Measurements from ENCODE around the gene MXRA8. TPM values are rescaled to one million over a fixed set of nuclear protein-coding genes. Genes with fewer than 3 reads are reported as not detected.

MXRA8 gene
- total RNA-seq, 1 experiment from 2014 or later, result 25.3 TPM

GRCh38 chr1:1348420-1349255 is 9.7 kb downstream of the MXRA8 start:
- Histone ChIP-seq H3K27me3 (ENCODE audit: low read length) (no peaks in the 10 kb centered on the region), H4K20me1 (ENCODE audit: low read length) (no peaks in the 10 kb centered on the region), H3F3A (ENCODE audit: low read length, unreplicated experiment) (peaks cover 3% of the 10 kb centered on the region), H3K79me2 (ENCODE audit: low read length) (peaks cover 67% of the 10 kb centered on the region), H3K9ac (ENCODE audit: low read length) (peak overlapping the region; percentile 93), H3K27ac (ENCODE audit: low read length) (peak overlapping the region; percentile 97), H3K4me3 (ENCODE audit: low read length) (peak overlapping the region; percentile 91), H2AFZ (ENCODE audit: low read length) (no peak overlapping the region), H3K4me1 (ENCODE audit: insufficient read depth, low read length) (peaks cover 54% of the 10 kb centered on the region), H3K9me3 (ENCODE audit: low read length) (no peaks in the 10 kb centered on the region), H3K36me3 (ENCODE audit: low read depth, low read length) (no peaks in the 10 kb centered on the region), H3K9me2 (replicated peaks; ENCODE audit: low read length) (no peaks in the 10 kb centered on the region), H3K4me2 (ENCODE audit: low read length) (peak overlapping the region; percentile 98)
- TF ChIP-seq EZH2 (IDR thresholded peaks at IDR 0.05; ENCODE audit: low read length, unreplicated experiment), result no peak
- TF ChIP-seq EZH2phosphoT487 (IDR thresholded peaks at IDR 0.05; ENCODE audit: borderline replicate concordance, low read length), result no peak
- no peak for TF ChIP-seq CTCF (conservative IDR thresholded peaks at IDR 0.05; ENCODE audit: low read depth, low read length)
- intact Hi-C loops (cut with micrococcal nuclease), result loop anchor here (2.0 kb wide), 1 partner anchor 40 kb away; the partner anchor contains the start of gene PUSL1
- CTCF ChIA-PET, result interaction anchor here (0.5 to 1.2 kb wide), 3 partner anchors 53 to 1062 kb away, joined by 3 to 4 read pairs (median 3); no protein-coding TSS in a partner anchor
- DNase-seq, result no peak
- no TSS peak for BruUV-seq (replicated peaks)
- POLR2A ChIA-PET (ENCODE audit: unreplicated experiment), result interaction anchor here (1.4 kb wide), 1 partner anchor 26 kb away, joined by 4 read pairs; the partner anchor contains the start of gene AURKAIP1
- ATAC-seq, result no peak

GRCh38 chr1:1347663-1348419 is 10.5 kb downstream of the MXRA8 start:
- Histone ChIP-seq H3F3A (ENCODE audit: low read length, unreplicated experiment) (peaks cover 3% of the 10 kb centered on the region), H3K9me2 (replicated peaks; ENCODE audit: low read length) (no peaks in the 10 kb centered on the region), H4K20me1 (ENCODE audit: low read length) (no peaks in the 10 kb centered on the region), H3K9ac (ENCODE audit: low read length) (peak overlapping the region; percentile 93), H3K4me3 (ENCODE audit: low read length) (peak overlapping the region; percentile 91), H3K4me1 (ENCODE audit: insufficient read depth, low read length) (peaks cover 52% of the 10 kb centered on the region), H3K27me3 (ENCODE audit: low read length) (no peaks in the 10 kb centered on the region), H3K36me3 (ENCODE audit: low read depth, low read length) (peaks cover under 1% of the 10 kb centered on the region; the same call in 1 of the 2 replicates), H3K79me2 (ENCODE audit: low read length) (peaks cover 74% of the 10 kb centered on the region), H2AFZ (ENCODE audit: low read length) (0 out of 2 replicates have a peak overlapping the region, but pooled peaks have one; percentile 7), H3K27ac (ENCODE audit: low read length) (peak overlapping the region; percentile 97), H3K9me3 (ENCODE audit: low read length) (no peaks in the 10 kb centered on the region), H3K4me2 (ENCODE audit: low read length) (peak overlapping the region; percentile 98)
- ATAC-seq (peak; percentile 34), DNase-seq (peak; percentile 79)
- ChIA-PET CTCF (interaction anchor here (0.5 to 1.2 kb wide), 3 partner anchors 54 to 1063 kb away, joined by 3 to 4 read pairs (median 3); no protein-coding TSS in a partner anchor), POLR2A (ENCODE audit: unreplicated experiment) (interaction anchor here (1.4 kb wide), 1 partner anchor 27 kb away, joined by 4 read pairs; the partner anchor contains the start of gene AURKAIP1)
- intact Hi-C loops (cut with micrococcal nuclease), result loop anchor here (2.0 kb wide), 1 partner anchor 39 kb away; the partner anchor contains the start of gene PUSL1
- TF ChIP-seq EZH2phosphoT487 (IDR thresholded peaks at IDR 0.05; ENCODE audit: borderline replicate concordance, low read length) (no peak), EZH2 (IDR thresholded peaks at IDR 0.05; ENCODE audit: low read length, unreplicated experiment) (no peak), CTCF (conservative IDR thresholded peaks at IDR 0.05; ENCODE audit: low read depth, low read length) (no peak)
- BruUV-seq (replicated peaks), result TSS peak; percentile 62

Measured in PC-3 (cell line).